Gastrocnemius medialis (tissue), 4 donors: ENCODE results near the gene TDRKH. TPM values are rescaled to one million over a fixed set of nuclear protein-coding genes. Genes with fewer than 3 reads are reported as not detected.
A peak's percentile ranks its signal among the peaks of the same experiment; 100 is the strongest.

Experiments
- ATAC-seq, 2 donors: fragments of 150-250 bp; one replicate each; pipeline ENCODE4 v1.9.1; 2016
- DNase-seq, 2 donors: peaks; one replicate each; pipeline ENCODE4 v3.0.0-alpha.2; 2019
- H3K27ac ChIP-seq, 4 donors: fragments of 200-600 bp; sonication (generic); 1 replicate in 1 of 4; 2 replicates in 3 of 4; pipeline ENCODE4 v1.5.1; 2016 to 2018; ENCODE audit warnings: mild to moderate bottlenecking in 2 of 4, moderate library complexity in 1 of 4
- H3K27me3 ChIP-seq, 3 donors: fragments of 200-600 bp; sonication (generic) in 2 of 3; 1 replicate in 1 of 3; 2 replicates in 2 of 3; pipeline versions ENCODE4 v1.5.1 to v1.6.0; 2016 to 2019; ENCODE audit warnings: mild to moderate bottlenecking in 1 of 3, moderate library complexity in 1 of 3
- H3K36me3 ChIP-seq, 2 donors: fragments of 200-600 bp; sonication (generic) in 1 of 2; one replicate each; pipeline ENCODE4 v1.5.1; 2017 to 2018
- H3K4me1 ChIP-seq, 2 donors: fragments of 200-600 bp; sonication (generic) in 1 of 2; one replicate each; pipeline ENCODE4 v1.5.1; 2016 to 2017; ENCODE audit warnings: mild to moderate bottlenecking in 2 of 2
- H3K4me3 ChIP-seq, 4 donors: fragments of 200-600 bp; sonication (generic) in 3 of 4; 1 replicate in 1 of 4; 2 replicates in 3 of 4; pipeline ENCODE4 v1.5.1; 2016 to 2019; ENCODE audit warnings: mild to moderate bottlenecking in 2 of 4
- H3K9me3 ChIP-seq, 3 donors: fragments of 200-600 bp; sonication (generic) in 2 of 3; 1 replicate in 1 of 3; 2 replicates in 2 of 3; pipeline ENCODE4 v1.5.1; 2016 to 2019
- POLR2A ChIP-seq, 2 donors: fragments of 450-650 bp; IDR thresholded peaks; one replicate each; pipeline ENCODE4 v1.6.1; 2017; ENCODE audit warnings: antibody characterized with exemption in 2 of 2, mild to moderate bottlenecking in 2 of 2, moderate library complexity in 2 of 2
- in situ Hi-C, 4 donors: fragments of 200-750 bp; cut with MboI; loops; one replicate each; pipeline versions ENCODE4 v1.15.0 to v1.8.0; 2017; ENCODE audit warnings: low sequenced_read_pairs in 4 of 4
- intact Hi-C: fragments of 100-400 bp; cut with DNase I; formaldehyde crosslinking; loops from one replicate; pipeline ENCODE4 v1.15.1; 2023; ENCODE audit warnings: low total_unique reads
- total RNA-seq, 4 donors: library from RNA; depleted of rRNA; stranded (reverse); fragments of >200 nt; gene quantifications; one replicate each; pipeline versions ENCODE4 v1.1.0 to v1.2.3, GENCODE V29; 2016
- TF ChIP-seq, protein P1 (sequence below), 5 experiments: fragments of 450-650 bp in 3 of 5; fragments of 200-600 bp in 2 of 5; sonication (generic) in 2 of 5; IDR thresholded peaks in 4 of 5; conservative IDR thresholded peaks in 1 of 5; 1 replicate in 4 of 5; 2 replicates in 1 of 5; pipeline ENCODE4 v1.5.1; 2016 to 2019; ENCODE audit warnings: antibody characterized with exemption in 5 of 5, mild to moderate bottlenecking in 3 of 5, moderate library complexity in 3 of 5

The TDRKH gene
- total RNA-seq, 4 donors from 2014 or later = 3.9 to 8.3 (median 4.6) TPM

DNA sequence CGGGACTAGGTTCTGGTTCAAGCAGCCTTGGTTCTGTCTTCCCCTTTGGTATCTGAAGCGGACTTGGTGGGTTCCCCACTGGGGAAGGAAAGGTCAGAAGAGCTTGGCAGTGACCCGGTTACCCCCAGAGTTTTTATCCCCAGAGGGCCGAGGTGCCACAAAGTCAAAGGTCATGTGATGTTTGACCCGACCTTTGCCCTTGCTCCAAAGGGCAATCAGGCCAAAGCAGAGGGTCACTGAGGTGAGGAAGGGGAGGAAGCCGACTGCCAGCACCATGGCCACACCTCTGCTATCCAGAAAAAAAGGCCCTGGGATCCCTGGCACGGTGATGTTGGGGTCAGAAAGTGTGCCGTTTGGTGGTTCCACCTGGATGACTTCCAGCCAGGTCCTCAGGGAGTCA, 10.5 kb upstream of the TDRKH start:
- H3K4me1 ChIP-seq = peaks cover 0 to 3% of the 10 kb centered on the region in 2 donors
- no peak for DNase-seq
- no peak for TF ChIP-seq POLR2A (IDR thresholded peaks at IDR 0.05)
- TF ChIP-seq, protein P1, sequence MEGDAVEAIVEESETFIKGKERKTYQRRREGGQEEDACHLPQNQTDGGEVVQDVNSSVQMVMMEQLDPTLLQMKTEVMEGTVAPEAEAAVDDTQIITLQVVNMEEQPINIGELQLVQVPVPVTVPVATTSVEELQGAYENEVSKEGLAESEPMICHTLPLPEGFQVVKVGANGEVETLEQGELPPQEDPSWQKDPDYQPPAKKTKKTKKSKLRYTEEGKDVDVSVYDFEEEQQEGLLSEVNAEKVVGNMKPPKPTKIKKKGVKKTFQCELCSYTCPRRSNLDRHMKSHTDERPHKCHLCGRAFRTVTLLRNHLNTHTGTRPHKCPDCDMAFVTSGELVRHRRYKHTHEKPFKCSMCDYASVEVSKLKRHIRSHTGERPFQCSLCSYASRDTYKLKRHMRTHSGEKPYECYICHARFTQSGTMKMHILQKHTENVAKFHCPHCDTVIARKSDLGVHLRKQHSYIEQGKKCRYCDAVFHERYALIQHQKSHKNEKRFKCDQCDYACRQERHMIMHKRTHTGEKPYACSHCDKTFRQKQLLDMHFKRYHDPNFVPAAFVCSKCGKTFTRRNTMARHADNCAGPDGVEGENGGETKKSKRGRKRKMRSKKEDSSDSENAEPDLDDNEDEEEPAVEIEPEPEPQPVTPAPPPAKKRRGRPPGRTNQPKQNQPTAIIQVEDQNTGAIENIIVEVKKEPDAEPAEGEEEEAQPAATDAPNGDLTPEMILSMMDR (IDR thresholded peaks at IDR 0.05 in 4 of 5, conservative IDR thresholded peaks at IDR 0.05 in 1 of 5) = no peak
- no peaks in the 10 kb centered on the region for H3K36me3 ChIP-seq
- in situ Hi-C loops = no loop called here
- no peak overlapping the region for H3K4me3 ChIP-seq
- H3K27ac ChIP-seq = no peak overlapping the region
- no peaks in the 10 kb centered on the region for H3K9me3 ChIP-seq
- no peaks in the 10 kb centered on the region for H3K27me3 ChIP-seq
- no peak for ATAC-seq
- intact Hi-C loops = no loop called here

DNA sequence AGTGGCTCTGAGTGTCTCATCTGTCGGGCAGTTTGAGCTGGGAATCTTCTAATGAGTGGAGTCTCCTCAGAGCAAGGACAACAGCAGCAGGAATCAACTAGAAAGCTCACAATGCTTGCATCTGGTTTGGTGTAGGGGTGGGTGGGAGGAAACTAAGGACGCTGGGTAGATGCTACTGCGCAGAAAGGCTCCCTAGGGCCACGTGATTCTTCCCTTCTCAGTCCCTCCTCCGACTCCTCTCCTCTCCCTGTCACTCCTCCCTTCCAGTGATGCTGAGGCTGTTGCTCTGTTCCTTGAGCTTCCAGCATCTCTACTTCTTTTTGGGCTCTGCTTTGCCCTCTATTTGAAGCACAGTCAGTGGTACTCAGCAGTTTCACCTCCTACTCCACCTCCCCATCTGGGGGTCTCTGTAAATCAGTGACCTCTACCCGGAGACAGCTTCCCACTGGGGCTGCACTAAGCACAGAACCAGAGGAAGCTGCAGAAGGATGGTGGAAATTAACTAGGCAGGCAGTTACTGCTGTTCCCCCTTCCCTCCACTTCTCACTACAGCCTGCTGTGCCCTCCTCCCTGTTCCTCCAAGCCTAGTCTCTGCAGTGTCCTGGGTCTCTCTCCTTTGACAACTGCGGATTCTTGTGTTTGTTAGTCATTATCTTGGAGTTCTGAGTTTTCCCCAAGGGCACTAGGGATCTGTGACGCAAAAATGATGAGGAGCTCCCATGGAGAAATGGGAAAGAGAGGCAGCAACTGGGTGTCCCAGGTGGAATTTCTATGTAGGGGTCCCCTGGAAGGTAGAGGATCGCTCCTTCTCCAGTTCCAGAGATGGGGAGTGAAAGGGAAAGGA, 9.1 kb upstream of the TDRKH start:
- Histone ChIP-seq H3K4me1 (peaks cover 0 to 2% of the 10 kb centered on the region in 2 donors), H3K27ac (no peak overlapping the region), H3K27me3 (no peaks in the 10 kb centered on the region), H3K36me3 (no peaks in the 10 kb centered on the region), H3K4me3 (no peak overlapping the region), H3K9me3 (no peaks in the 10 kb centered on the region)
- in situ Hi-C loops = no loop called here
- ATAC-seq (no peak), DNase-seq (no peak)
- TF ChIP-seq, protein P1 (IDR thresholded peaks at IDR 0.05 in 4 of 5, conservative IDR thresholded peaks at IDR 0.05 in 1 of 5) = no peak
- no peak for TF ChIP-seq POLR2A (IDR thresholded peaks at IDR 0.05)
- intact Hi-C loops = no loop called here

DNA sequence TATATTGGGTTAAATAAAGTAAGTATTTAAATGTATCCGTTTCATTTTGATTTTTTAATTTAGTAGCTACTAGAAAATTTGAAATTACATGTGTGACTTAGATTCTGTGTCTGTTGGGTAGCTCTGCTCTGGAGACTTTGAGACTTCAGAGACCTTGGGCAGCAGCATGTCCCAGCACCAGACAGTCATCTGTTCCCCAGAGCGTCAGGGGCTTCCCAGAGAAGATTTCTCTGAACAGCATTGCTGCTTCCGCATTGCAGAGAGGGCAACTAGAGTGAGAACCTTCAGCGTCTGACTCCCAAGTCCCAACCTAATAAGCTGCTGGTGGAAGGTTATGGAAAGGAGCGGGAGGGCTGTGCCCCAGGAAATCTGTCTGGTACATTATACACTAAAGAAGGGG, 8.3 kb upstream of the TDRKH start:
- in situ Hi-C loops = no loop called here
- H3K27ac ChIP-seq = no peak overlapping the region
- DNase-seq (no peak), ATAC-seq (no peak)
- no peak for TF ChIP-seq POLR2A (IDR thresholded peaks at IDR 0.05)
- TF ChIP-seq, protein P1 (IDR thresholded peaks at IDR 0.05 in 4 of 5, conservative IDR thresholded peaks at IDR 0.05 in 1 of 5) = no peak
- no peaks in the 10 kb centered on the region for H3K4me1 ChIP-seq
- H3K4me3 ChIP-seq = no peak overlapping the region
- H3K27me3 ChIP-seq = no peaks in the 10 kb centered on the region
- no peaks in the 10 kb centered on the region for H3K9me3 ChIP-seq
- intact Hi-C loops = no loop called here
- no peaks in the 10 kb centered on the region for H3K36me3 ChIP-seq

DNA sequence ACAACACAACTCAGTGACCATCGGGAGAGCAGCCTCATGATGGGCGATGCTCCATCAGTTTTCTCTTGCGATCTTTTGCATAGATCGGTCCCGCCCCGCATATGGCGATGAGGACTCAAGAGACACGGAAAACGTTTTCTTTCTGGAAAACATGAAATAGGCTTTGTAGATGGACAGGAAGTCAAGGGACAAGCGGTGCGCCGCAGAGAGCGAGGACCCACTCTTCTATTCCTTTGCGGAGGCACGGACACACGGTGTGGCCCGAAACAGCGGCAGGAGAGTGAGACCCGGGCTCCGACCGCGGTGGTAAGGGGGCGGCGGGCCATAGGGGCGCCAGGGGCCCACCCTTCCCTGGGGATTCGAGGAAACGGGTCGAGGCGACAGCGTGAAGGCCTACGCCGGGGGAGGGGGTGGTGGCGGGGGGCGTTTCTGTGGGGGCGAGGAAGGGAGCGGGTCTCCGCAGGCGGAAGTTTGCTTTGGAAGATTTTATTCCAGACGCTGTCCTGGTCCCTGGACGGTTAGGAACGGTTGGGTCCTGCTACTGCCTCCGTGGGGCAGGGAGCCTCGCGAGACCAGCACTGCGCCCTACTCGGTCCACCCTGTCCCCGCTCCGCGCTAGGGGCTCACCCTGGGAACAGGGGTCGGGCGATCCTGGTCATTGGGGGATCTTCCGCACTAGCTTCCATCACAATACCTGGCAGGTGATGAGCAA, 796 bp upstream of the TDRKH start:
- H3K4me1 ChIP-seq = peaks cover 12 to 14% of the 10 kb centered on the region in 2 donors
- peak in 1 of 2 donors; percentile 10 for ATAC-seq
- no peak for DNase-seq
- H3K9me3 ChIP-seq = no peaks in the 10 kb centered on the region
- intact Hi-C loops = loop anchor here (1.0 kb wide), 4 partner anchors 28 to 179 kb away; partner anchors contain the start of genes MRPL9 and SNX27
- H3K4me3 ChIP-seq = peak overlapping the region; percentile 63 to 88 (median 84)
- no peaks in the 10 kb centered on the region for H3K36me3 ChIP-seq
- H3K27me3 ChIP-seq = no peaks in the 10 kb centered on the region
- in situ Hi-C loops = no loop called here
- TF ChIP-seq POLR2A (IDR thresholded peaks at IDR 0.05) = no peak
- TF ChIP-seq, protein P1 (IDR thresholded peaks at IDR 0.05 in 4 of 5, conservative IDR thresholded peaks at IDR 0.05 in 1 of 5) = no peak
- H3K27ac ChIP-seq = peak overlapping the region; percentile 75 to 80 (median 79)
